ENCODE measurements around the gene VWA1.

Gene VWA1

DNA sequence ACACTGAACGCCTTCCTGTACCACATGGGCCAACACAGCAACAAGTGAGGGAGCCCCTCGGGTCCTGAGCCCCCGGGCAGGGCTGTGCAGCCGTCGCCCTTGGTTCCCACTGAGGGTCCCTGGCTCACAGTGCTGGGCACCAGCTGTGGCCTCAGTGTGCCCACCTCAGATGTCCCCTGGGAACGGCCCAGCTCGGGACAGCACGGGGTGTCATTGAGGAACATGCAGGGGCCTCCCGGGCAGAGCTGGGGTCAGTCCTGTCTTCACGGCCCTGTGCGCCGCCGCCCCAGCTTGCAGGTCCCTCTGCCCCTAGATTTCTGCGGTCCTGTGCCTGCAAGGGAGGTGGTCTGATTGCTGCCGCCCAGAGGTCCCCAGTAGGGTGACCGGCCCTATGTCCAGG lies 53.7 kb downstream of the VWA1 start:
- DNase-seq = no peak

DNA sequence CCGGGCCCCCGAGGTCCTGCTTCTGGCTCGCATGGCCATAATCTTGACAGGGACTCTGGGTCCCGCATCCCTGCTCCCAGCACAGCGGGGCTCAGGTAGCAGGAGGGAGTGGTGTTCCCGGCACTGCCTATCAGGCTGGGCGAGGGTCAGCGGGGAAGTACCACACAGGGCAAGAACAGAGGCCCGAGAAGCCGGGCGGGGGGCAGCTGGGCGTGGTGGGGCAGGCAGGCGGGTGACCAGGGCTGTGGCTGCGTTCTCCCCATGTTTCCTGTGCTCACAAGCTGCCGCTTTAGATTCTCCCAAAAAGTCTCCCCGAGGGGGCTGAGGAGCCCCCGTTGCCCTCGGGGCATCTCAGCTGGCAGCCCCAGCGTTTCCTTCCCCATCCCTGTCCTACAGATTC lies 54.4 kb downstream of the VWA1 start:
- DNase-seq = no peak

DNA sequence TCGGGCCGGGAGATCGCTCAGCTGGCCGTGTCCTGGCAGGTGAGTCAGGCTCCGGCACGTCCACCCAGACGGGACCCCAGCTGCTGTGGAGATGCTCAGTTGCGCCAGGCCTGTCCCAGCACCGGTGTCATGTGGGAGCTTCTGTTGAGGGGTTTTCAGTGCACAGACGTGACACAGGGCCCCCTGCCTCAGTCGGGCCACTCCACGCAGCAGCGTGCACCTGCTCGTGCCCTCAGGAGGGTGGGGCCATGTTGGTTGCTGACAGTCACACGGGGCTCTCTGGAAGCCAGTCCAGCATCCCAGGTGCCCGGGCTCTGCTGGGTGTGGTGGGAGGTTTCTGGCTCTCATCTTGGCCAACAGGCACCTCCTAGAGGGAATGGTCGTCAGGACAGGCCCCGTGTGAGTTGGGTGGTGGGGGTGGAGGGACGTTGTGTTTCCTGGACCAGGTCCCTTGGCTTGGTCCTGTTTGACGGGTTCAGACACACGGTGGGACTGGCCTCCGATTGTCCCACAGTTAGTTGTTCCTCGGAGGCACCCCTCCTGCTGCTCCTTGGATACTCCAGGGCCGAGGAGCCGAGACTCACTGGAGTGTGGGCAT lies 55.2 kb downstream of the VWA1 start:
- DNase-seq = no peak

DNA sequence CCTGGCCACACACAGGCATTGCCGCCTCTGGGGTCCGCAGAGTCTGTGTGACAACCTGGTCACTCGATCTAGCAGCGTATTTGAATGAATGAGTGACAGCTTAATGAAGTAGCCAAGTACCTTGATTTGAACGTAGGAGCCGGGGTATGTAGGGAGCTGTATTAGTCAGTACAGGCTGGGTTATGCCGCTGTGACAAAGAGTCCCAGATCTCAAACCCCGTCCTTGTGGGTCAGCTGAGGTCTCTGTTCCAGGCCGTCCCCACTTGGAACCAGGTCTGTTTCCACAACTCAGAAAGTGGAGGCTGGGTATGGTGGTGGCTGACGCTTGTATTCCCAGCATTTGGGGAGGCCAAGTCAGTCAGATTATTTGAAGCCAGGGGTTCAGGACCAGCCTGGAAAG lies 56.1 kb downstream of the VWA1 start:
- no peak for DNase-seq
